HG03571 (cell line): Measurements from ENCODE around the gene THOC2.
"Not testable (repeated sequence)": the region's sequence is repeated elsewhere in the genome, so short reads cannot be mapped to it uniquely, and the experiment has no call there.

Experiments
- ATAC-seq: cut with Tn5 transposase; IDR thresholded peaks from one replicate; pipeline ENCODE4 v1.9.1; 2021; ENCODE audit not compliant: unreplicated experiment

THOC2 gene

GRCh38 chrX:123732670-123733363 is at the start of gene THOC2:
Gene THOC2 (minus strand): TSS chrX:123733052. CDS start chrX:123733022, 30 bp downstream.
- peak; percentile 74 for ATAC-seq

- ATAC-seq, result not testable (repeated sequence)
Observed at GRCh38 chrX:123781786-123782185, 48.9 kb upstream of the THOC2 start.

GRCh38 chrX:123779908-123780396 is 47.1 kb upstream of the THOC2 start:
- ATAC-seq, result no peak

GRCh38 chrX:123773258-123773988 is 40.6 kb upstream of the THOC2 start:
- no peak for ATAC-seq

GRCh38 chrX:123771449-123772064 is 38.7 kb upstream of the THOC2 start:
- peak; percentile 84 for ATAC-seq

GRCh38 chrX:123764967-123765871 is 32.4 kb upstream of the THOC2 start:
- peak; percentile 81 for ATAC-seq

GRCh38 chrX:123759849-123760248 is 27.0 kb upstream of the THOC2 start:
- ATAC-seq, result not testable (repeated sequence)

- ATAC-seq, result not testable (repeated sequence)
Observed at GRCh38 chrX:123757794-123758193, 24.9 kb upstream of the THOC2 start.

- no peak for ATAC-seq
Observed at GRCh38 chrX:123756320-123756719, 23.5 kb upstream of the THOC2 start.

- no peak for ATAC-seq
Observed at GRCh38 chrX:123755107-123755506, 22.3 kb upstream of the THOC2 start.

GRCh38 chrX:123753656-123754350 is 21.0 kb upstream of the THOC2 start:
- ATAC-seq, result no peak

- ATAC-seq, result no peak
Observed at GRCh38 chrX:123749643-123750042, 16.8 kb upstream of the THOC2 start.

- no peak for ATAC-seq
Observed at GRCh38 chrX:123745511-123745910, 12.7 kb upstream of the THOC2 start.

- ATAC-seq, result no peak
Observed at GRCh38 chrX:123743312-123743711, 10.5 kb upstream of the THOC2 start.

GRCh38 chrX:123742440-123742839 is 9.6 kb upstream of the THOC2 start:
- ATAC-seq, result no peak

GRCh38 chrX:123740536-123740935 is 7.7 kb upstream of the THOC2 start:
- no peak for ATAC-seq

GRCh38 chrX:123740006-123740405 is 7.2 kb upstream of the THOC2 start:
- ATAC-seq, result no peak

GRCh38 chrX:123739474-123739873 is 6.6 kb upstream of the THOC2 start:
- no peak for ATAC-seq

GRCh38 chrX:123738378-123738940 is 5.6 kb upstream of the THOC2 start:
- no peak for ATAC-seq
